GM12864 (cell line): ENCODE data around the gene MGMT.

Source experiments
- DNase-seq: peaks from one replicate; pipeline ENCODE4 v3.0.0-alpha.2; 2011; ENCODE audit warnings: low read depth
- H3K4me3 ChIP-seq: 2 replicates; pipeline ENCODE4 v1.5.1; 2011; ENCODE audit warnings: mild to moderate bottlenecking, low read depth, low read length, control low read depth
- CTCF ChIP-seq: IDR thresholded peaks from 2 replicates; pipeline ENCODE4 v1.5.1; 2011; ENCODE audit warnings: low read depth, mild to moderate bottlenecking, moderate library complexity, low read length, control low read depth, inconsistent platforms; ENCODE audit errors: missing control alignments

MGMT gene

DNA sequence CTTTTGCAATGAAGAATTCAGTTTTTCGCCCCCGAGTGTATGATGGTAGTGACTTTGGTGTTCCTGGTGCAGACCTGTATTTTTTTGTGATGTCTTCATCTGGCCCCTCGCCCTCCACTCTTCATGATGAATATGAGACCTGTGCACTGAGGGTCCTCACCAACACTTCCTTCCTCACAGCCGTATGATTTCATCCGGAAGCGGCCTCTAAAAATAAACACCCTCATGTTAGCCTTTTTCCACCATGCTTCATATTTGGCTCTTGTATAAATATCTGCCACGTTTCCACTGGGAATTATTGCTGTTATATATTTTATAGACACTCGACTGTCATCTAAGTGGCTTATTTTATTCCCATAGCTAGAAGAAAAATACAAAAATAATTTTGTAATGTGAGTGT, 160.4 kb downstream of the MGMT start:
- TF ChIP-seq CTCF = no peak
- DNase-seq = no peak
- H3K4me3 ChIP-seq = no peak overlapping the region

DNA sequence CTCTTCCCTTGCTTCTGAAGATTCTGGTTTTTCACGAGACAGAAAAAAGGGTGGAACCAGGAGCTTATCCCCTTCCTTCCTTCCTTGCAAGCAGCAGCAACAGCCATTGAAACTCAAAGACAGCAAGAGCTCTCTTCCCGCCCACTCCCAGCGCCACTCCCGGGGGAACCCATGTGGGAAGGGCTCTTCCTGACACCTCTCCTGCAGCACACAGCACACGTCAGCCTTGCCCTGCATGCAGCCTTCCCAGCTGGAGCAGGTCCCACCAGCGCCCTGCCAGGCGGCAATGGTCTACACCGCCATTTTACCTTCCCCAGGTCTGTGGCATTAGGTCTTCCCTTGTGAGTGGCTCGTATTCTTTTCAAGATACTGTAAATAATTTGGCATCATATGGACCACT, 161.8 kb downstream of the MGMT start:
- no peak overlapping the region for H3K4me3 ChIP-seq

GRCh38 chr10:129629911-129630310, 162.9 kb downstream of the MGMT start:
- DNase-seq = no peak
- H3K4me3 ChIP-seq = no peak overlapping the region
- no peak for TF ChIP-seq CTCF

More for the DNA sequence above, 161.8 kb downstream of the MGMT start:
- DNase-seq = no peak
- no peak for TF ChIP-seq CTCF

DNA sequence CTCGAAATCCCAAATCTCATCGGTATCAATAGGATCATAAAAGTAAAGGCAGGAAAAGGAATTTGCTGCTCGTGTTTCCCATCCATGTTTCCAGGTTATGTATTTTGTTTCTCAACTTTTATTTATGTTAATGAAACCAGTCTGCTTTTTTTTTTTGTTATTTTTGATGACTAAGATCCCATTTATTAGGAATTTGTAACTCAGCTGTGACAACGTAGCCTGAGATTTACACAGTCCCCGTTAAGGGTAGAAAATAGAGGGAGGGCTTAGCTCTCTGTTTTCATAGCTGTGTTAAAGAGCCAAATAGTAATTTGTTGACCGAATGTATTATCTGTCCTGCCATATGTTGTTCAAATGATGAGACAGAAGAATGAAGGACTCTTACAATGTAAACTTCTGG, 164.0 kb downstream of the MGMT start:
- no peak for TF ChIP-seq CTCF
- no peak for DNase-seq
- no peak overlapping the region for H3K4me3 ChIP-seq

DNA sequence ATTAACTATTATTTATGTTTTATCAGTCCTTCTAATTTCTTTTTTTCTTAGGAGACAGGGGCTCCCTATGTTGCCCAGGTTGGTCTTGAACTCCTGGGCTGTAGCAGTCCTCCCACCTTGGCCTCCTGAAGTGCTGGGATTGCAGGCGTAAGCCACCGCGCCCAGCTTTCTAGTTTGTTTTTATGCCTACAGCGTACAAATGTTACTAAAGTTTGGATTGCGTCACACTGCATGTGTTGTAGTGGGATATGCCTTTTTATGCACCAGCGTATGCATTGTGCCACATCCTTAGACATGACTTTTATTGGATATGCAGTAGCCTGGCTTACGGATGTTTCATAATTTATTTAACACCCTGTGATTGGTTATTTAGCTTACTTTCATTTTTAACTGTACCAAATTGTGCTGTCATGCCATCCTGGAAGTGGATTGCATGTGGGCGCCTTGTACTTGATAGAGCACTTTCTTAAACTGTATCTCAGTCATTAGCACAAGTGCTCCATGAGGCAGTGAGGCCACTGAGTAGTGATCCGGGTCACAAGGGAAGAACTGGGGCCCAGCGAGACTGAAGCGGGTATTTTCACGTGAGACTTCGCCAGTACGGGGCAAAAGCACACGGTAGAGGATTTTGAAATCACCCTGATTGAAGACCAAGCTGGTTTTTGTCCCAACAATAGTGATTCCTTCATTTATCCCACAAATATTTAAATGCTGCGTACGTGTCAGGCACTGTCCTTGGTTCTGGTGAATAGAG, 165.0 kb downstream of the MGMT start:
- no peak overlapping the region for H3K4me3 ChIP-seq
- no peak for DNase-seq
- no peak for TF ChIP-seq CTCF

DNA sequence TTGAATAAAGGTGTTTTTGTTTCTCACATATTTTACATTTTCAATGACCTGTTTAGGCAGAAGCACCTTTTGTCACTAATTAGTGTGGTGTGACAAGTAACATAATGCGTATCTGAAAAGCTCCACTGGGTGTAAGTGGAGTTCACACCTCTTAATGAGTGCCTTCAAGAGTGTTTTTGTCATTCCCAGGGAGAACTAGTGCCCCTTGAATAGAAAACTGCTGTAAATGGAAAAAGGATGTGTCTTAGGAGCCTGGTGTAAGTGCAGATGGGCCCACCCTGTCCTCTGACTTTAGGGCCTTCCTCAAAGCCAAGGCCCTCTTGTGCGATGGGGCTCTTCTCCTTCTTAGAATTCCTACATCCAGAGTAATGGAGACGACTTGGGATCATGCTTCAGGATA, 170.0 kb downstream of the MGMT start:
- no peak for TF ChIP-seq CTCF
- no peak overlapping the region for H3K4me3 ChIP-seq
- DNase-seq = no peak

- H3K4me3 ChIP-seq = no peak overlapping the region
- TF ChIP-seq CTCF = no peak
- DNase-seq = no peak
Observed at GRCh38 chr10:129637846-129638245, 170.8 kb downstream of the MGMT start.
